ENCODE data around the gene DSCAM. TPM values are rescaled to one million over a fixed set of nuclear protein-coding genes. Genes with fewer than 3 reads are reported as not detected.

DSCAM gene
- total and polyA plus RNA-seq, 10 of the 15 experiments (the other 5 are each of a cell fraction or from before 2014, with no cell fraction given) = not detected

- TF ChIP-seq SKIL (IDR thresholded peaks at IDR 0.05; ENCODE audit: low read depth, poor library complexity, severe bottlenecking) = no peak
- no peak for TF ChIP-seq ATF7 (IDR thresholded peaks at IDR 0.05; ENCODE audit: low read depth)
- TF ChIP-seq USF2 (IDR thresholded peaks at IDR 0.05; ENCODE audit: borderline replicate concordance, low read depth, low read length) = no peak
- TF ChIP-seq RELA (IDR thresholded peaks at IDR 0.05; ENCODE audit: borderline replicate concordance, partially characterized antibody) = no peak
- TF ChIP-seq SUPT20H (IDR thresholded peaks at IDR 0.05; ENCODE audit: borderline replicate concordance, control insufficient read depth, low read depth, low read length) = no peak
These were observed 512.8 kb downstream of the DSCAM start (continued) for GRCh38 chr21:40334159-40334558.

GRCh38 chr21:40333731-40334130 is 513.2 kb downstream of the DSCAM start:
- WGBS (ENCODE audit: insufficient coverage, insufficient replicate concordance, low lambda C conversion rate, missing lambda C conversion rate) = 39% methylated on average over 4 of the region's 4 CpGs
- H3K4me2 ChIP-seq (ENCODE audit: control insufficient read depth, insufficient read depth) = no peak overlapping the region
- POLR2A ChIA-PET = no interaction called here
- H3K4me3 ChIP-seq = no peak overlapping the region
- H3K4me1 ChIP-seq (ENCODE audit: control insufficient read depth, insufficient read depth, low read length) = no peaks in the 10 kb centered on the region
- H3K27me3 ChIP-seq (replicated peaks in 1 of 2; ENCODE audit: control insufficient read depth in 2 of 2, insufficient read depth in 2 of 2, low read length in 1 of 2) = no peaks in the 10 kb centered on the region
- in situ Hi-C loops (cut with MboI) (no loop called here), intact Hi-C loops (cut with micrococcal nuclease; ENCODE audit: unreplicated experiment) (no loop called here)
- ATAC-seq (no peak), FAIRE-seq (no peak), DNase-seq (ENCODE audit: low read depth, low spot score) (no peak)
- no peaks in the 10 kb centered on the region for H3K79me2 ChIP-seq (ENCODE audit: control insufficient read depth, insufficient read depth, low read length)
- SMC1A ChIA-PET (ENCODE audit: uncharacterized antibody, unreplicated experiment) = no interaction called here
- H3K9me3 ChIP-seq (replicated peaks; ENCODE audit: control insufficient read depth, insufficient read depth, low read length) = no peaks in the 10 kb centered on the region; the same call in 2 of the 3 replicates
- no peak overlapping the region for H2AFZ ChIP-seq (ENCODE audit: control insufficient read depth, low read depth, low read length)
- H3K36me3 ChIP-seq (ENCODE audit: control insufficient read depth in 2 of 2, insufficient read depth in 2 of 2, low read length in 1 of 2) = no peaks in the 10 kb centered on the region
- CTCF ChIA-PET = no interaction called here
- no peaks in the 10 kb centered on the region for H4K20me1 ChIP-seq (ENCODE audit: control insufficient read depth, insufficient read depth)
- RAD21 ChIA-PET (ENCODE audit: unreplicated experiment) = no interaction called here
- H3K9ac ChIP-seq (ENCODE audit: control insufficient read depth, insufficient read depth, low read length) = no peak overlapping the region
- H3K27ac ChIP-seq (ENCODE audit: control insufficient read depth, insufficient read depth) = no peak overlapping the region
- no TSS peak for BruUV-seq (replicated peaks)
- no peak for TF ChIP-seq PRDM15 (CRISPR knock-in tag; IDR thresholded peaks at IDR 0.05)
- TF ChIP-seq CREB1 (IDR thresholded peaks at IDR 0.05; ENCODE audit: low read depth) = no peak
- no peak for TF ChIP-seq NKRF (conservative IDR thresholded peaks at IDR 0.05)
- no peak for TF ChIP-seq WRNIP1 (IDR thresholded peaks at IDR 0.05; ENCODE audit: borderline replicate concordance, low read depth, low read length)
- no peak for TF ChIP-seq TARDBP (IDR thresholded peaks at IDR 0.05; ENCODE audit: borderline replicate concordance)
- no peak for TF ChIP-seq ATF2 (IDR thresholded peaks at IDR 0.05; ENCODE audit: low read length)
- TF ChIP-seq KDM1A (IDR thresholded peaks at IDR 0.05; ENCODE audit: borderline replicate concordance) = no peak
- TF ChIP-seq ZNF24 (IDR thresholded peaks at IDR 0.05) = no peak

All from GM12878 (cell line).